HG03175 (cell line): ENCODE measurements around the gene FUT4.
"Not testable (repeated sequence)": the region's sequence is repeated elsewhere in the genome, so short reads cannot be mapped to it uniquely, and the experiment has no call there.

ENCODE experiments used
- ATAC-seq: cut with Tn5 transposase; IDR thresholded peaks from one replicate; pipeline ENCODE4 v1.9.1; 2021; ENCODE audit warnings: mild to moderate bottlenecking, moderate library complexity; ENCODE audit not compliant: unreplicated experiment

The FUT4 gene

GRCh38 chr11:94563176-94563847 is 19.6 kb downstream of the FUT4 start:
- no peak for ATAC-seq

- no peak for ATAC-seq
These were observed 20.2 kb downstream of the FUT4 start for GRCh38 chr11:94563848-94564467.

GRCh38 chr11:94567181-94567670 is 23.5 kb downstream of the FUT4 start, which contains the start of gene PIWIL4:
PIWIL4 (plus strand) TSS chr11:94567368; CDS start chr11:94567519, 151 bp downstream.
- no peak for ATAC-seq

GRCh38 chr11:94568200-94568599 is 24.5 kb downstream of the FUT4 start:
- no peak for ATAC-seq

GRCh38 chr11:94568717-94569116 is 25.0 kb downstream of the FUT4 start:
- no peak for ATAC-seq

GRCh38 chr11:94572975-94573374 is 29.3 kb downstream of the FUT4 start:
- ATAC-seq = not testable (repeated sequence)

GRCh38 chr11:94574193-94574961 is 30.7 kb downstream of the FUT4 start:
- no peak for ATAC-seq

- ATAC-seq = no peak
These were observed 32.6 kb downstream of the FUT4 start for GRCh38 chr11:94576306-94576705.

GRCh38 chr11:94577841-94578240 is 34.1 kb downstream of the FUT4 start:
- no peak for ATAC-seq

GRCh38 chr11:94581926-94582325 is 38.2 kb downstream of the FUT4 start:
- no peak for ATAC-seq

GRCh38 chr11:94583213-94583865 is 39.6 kb downstream of the FUT4 start:
- ATAC-seq = no peak

- ATAC-seq = no peak
These were observed 40.3 kb downstream of the FUT4 start for GRCh38 chr11:94583866-94584500.

GRCh38 chr11:94584978-94585377 is 41.3 kb downstream of the FUT4 start:
- ATAC-seq = no peak

GRCh38 chr11:94585399-94585798 is 41.7 kb downstream of the FUT4 start:
- no peak for ATAC-seq

- no peak for ATAC-seq
These were observed 42.8 kb downstream of the FUT4 start for GRCh38 chr11:94586546-94586945.

- ATAC-seq = no peak
These were observed 43.3 kb downstream of the FUT4 start for GRCh38 chr11:94586978-94587377.

- no peak for ATAC-seq
These were observed 44.7 kb downstream of the FUT4 start for GRCh38 chr11:94588366-94588942.

GRCh38 chr11:94590352-94591041 is 46.8 kb downstream of the FUT4 start:
- ATAC-seq = no peak

GRCh38 chr11:94593030-94593429 is 49.3 kb downstream of the FUT4 start:
- ATAC-seq = peak; percentile 70

GRCh38 chr11:94595076-94595475 is 51.4 kb downstream of the FUT4 start:
- ATAC-seq = peak; percentile 70
